Ramos (cell line): ENCODE results near the gene STRA8.
"Not testable (repeated sequence)": the region's sequence is repeated elsewhere in the genome, so short reads cannot be mapped to it uniquely, and the experiment has no call there.

Experiments
- in situ Hi-C: fragments of 300-500 bp; cut with MboI; formaldehyde crosslinking; loops from one replicate; pipeline ENCODE4 v1.14.3; 2022; ENCODE audit warnings: low sequenced_read_pairs; ENCODE audit not compliant: unreplicated experiment

The STRA8 gene

DNA sequence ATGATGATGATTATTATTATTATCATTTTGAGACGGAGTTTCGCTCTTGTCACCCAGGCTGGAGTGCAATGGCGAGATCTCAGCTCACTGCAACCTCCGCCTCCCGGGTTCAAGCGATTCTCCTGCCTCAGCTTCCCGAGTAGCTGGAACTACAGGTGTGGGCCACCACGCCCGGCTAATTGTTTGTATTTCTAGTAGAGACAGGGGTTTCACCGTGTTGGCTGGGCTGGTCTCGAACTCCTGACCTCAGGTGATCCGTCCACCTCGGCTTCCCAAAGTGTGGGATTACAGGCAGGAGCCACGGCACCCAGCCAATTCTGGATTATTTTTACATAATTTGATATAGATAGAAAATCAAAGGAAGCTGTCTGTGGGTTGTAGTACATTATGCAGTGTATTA, 457 bp downstream of the STRA8 start:
- in situ Hi-C loops = not testable (repeated sequence)

GRCh38 chr7:135234727-135235126, 1.1 kb downstream of the STRA8 start:
- in situ Hi-C loops = no loop called here

GRCh38 chr7:135235841-135236240, 2.2 kb downstream of the STRA8 start:
- in situ Hi-C loops = no loop called here

DNA sequence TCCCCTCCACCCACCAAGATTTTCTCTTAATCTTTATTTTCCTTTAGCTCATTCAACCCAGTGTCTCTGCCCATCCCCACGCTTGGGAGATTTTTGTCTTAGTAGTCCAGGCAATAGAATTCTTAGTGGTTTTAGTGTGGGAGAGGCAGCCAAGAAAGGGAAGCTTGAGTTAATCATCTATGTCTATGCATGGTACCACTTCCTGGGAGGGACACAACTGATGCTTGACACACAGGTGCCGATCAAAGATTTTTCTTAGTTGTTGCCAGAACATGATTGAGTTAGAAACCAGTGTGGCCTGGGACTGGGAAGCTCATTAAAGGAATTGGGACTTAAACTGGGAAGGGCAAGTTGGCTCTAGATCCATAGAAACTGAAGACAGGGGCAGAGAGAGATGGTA, 3.1 kb downstream of the STRA8 start:
- in situ Hi-C loops = no loop called here

DNA sequence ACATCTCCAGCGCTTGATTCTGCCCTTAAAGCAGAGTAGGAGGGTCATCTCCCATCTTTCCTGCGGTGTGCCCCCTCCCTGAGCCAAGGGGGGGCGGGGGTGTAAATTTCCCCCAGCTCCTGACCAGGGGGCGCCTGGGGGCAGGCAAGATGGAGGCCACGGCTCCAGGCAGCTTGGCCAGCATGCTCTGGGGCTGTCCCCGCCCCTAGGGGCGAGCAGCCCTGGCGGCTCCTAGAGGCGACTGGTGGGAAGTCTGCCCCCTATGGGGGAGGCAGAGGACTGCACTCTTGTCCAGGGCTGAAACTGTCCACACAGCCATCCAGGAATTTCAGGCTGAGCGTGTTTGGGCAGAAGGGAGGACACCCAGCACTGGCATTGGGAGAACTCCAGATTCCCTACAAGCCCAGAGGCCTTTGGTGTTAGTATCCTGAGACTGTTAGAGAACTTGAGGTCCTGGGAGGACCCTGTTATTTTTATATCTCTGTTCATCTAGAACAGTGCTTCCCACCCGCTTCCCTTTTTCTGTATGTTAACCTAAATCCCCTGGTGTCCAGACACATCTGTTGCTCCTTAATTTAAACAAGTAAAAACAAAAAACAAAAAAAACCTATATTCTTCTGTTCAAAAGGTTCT, 4.6 kb downstream of the STRA8 start:
- in situ Hi-C loops = no loop called here

GRCh38 chr7:135239263-135239662, 5.6 kb downstream of the STRA8 start:
- in situ Hi-C loops = no loop called here

- in situ Hi-C loops = no loop called here
Measured at GRCh38 chr7:135240441-135240840, 6.8 kb downstream of the STRA8 start.

DNA sequence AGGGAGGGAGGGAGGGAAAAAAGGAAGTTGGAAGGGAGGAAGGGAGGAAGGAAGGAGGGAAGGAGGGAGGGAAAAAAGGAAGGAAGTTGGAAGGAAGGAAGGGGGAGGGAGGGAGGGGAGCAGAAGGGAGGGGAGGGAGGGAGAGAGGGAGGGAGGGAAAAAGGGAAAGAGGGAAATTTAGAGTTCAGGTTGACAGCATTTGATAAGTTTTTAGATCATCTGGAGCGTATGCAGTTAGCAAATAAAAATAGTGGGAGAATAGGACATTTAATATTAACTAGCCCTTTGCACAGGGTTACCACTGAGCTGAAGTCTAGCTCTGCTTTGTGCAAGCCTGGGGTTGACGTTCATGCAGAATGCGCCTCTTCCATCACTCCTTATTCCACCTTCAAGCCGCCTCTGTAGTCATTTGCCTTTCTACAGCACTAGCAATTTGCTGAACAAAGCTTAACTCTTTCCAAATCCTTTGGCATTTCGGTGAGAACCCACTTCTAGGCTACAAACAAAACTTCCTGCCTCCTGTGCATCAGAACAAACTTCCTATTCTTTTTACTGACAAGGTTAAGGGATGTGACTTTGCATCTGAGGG, 8.6 kb downstream of the STRA8 start:
- in situ Hi-C loops = no loop called here

DNA sequence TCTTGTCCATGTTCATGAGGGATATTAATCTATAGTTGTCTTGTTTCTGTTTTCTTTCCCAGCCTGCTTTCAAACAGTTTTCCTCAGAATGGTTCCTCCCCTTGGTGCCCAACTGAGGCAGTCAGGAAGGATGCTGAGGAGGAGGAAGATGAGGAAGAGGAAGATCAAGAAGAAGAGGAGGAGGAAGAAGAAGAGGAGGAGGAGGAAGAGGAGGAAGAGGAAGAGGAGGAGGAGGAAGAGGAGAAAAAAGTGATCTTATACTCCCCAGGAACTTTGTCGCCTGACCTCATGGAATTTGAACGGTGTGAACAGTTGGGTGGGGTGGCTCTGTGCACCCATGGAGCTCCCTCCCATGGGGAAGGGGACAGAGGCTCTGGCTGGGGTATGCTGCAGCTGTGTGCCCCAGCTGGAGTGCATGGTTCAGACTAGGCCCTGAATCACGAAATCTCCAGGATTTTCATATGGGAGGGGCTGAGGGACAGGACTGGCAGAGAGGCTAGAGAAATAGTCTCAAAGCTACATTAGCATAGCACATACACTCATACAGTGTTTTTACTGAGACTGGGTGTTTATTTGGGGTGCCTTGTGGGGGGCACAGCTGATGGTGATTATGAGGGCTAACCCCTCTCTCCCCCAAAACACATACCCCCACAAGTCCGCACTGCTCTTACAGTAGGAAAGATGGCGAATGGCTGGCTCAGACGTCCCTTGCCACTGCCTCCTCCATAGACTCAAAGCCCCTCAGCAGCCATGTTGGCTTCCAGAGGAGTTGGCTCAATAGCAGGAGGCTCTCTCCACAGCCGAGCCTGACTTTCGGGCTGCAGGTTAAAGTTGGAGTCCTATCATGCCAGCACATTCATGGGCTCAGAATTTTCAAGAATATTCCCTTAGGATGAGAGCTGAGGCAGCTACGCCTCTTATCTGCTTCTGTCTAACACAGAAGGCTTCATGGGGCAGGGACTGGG, 11.9 kb downstream of the STRA8 start:
- in situ Hi-C loops = no loop called here

DNA sequence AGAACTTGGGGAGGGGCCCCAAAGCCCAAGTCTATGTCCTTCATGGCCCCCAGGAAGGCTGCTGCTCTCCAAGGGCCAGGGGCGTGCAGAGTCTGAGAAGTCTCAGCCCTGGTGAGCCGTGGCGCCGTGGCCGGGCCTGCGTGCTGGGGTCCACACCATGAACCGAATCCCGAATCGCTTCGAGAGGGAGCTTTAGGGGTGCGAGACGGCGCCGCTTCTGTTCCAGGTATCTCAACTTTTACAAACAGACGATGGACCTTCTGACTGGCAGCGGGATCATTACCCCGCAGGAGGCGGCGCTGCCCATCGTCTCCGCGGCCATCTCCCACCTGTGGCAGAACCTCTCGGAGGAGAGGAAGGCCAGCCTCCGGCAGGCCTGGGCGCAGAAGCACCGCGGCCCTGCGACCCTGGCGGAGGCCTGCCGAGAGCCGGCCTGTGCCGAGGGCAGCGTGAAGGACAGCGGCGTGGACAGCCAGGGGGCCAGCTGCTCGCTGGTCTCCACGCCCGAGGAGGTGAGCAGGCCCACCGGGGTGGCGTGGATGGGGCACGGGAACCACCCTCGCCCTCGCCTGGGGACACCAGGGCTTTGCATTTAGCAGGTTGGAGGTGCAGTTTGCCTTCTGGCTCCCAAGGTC, 12.7 kb downstream of the STRA8 start:
- in situ Hi-C loops = no loop called here

GRCh38 chr7:135247746-135248471, 14.3 kb downstream of the STRA8 start:
- in situ Hi-C loops = no loop called here

DNA sequence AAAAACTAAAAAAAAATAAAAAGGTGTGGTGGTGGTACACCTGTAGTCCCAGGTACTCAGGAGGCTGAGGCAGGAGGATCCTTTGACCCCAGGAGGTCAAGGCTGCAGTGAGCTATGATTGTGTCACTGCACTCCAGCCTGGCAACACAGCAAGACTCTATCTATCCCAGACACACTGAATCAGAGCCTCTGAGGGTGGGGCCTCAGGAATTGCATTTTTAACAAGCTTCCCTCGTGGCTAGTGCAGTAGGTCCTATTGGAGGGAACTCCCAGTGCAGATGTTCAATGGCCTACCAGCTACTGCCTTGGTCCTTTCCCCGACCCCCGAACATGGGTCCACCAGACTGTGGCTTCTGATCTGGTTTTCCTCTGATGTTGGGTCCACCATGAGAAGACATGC, 14.9 kb downstream of the STRA8 start:
- in situ Hi-C loops = no loop called here

DNA sequence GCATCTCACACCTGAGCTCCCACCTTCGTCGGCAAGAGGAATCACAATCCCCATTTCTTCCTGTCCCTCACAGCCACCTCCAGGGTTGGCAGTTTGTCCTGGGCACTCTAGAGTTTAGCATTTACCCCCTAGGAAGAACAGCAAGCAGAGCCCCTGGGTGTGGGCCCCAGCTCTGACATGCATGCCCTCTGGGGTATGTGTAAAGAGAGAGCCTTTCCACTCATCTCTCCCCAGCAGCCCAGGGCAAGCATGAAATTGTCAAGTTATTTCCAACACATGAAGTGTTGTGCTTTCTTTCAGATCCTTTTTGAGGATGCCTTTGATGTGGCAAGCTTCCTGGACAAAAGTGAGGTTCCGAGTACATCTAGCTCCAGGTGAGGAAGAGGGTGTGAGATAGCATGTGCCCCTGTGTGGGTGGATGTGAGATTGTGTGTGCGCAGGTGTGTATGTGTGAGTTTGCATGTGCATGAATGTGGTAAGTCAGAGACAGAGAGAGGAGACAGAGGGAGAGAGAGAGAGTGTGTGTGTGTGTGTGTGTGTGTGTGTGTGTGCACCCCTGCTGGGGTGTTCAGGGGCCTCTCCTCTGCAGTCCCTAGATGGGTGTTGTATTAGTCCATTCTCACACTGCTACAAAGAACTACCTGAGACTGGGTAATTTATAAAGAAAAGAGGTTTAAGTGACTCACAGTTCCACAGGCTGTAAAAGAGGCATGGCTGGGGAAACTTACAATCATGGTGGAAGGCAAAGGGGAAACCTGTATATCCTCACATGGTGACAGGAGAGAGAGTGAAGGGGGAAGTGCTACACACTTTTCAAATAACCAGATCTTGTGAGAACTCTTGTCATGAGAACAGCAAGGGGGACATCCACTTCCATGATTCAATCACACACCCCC, 18.1 kb downstream of the STRA8 start:
- in situ Hi-C loops = no loop called here

GRCh38 chr7:135253851-135254771, 20.5 kb downstream of the STRA8 start:
- in situ Hi-C loops = no loop called here

DNA sequence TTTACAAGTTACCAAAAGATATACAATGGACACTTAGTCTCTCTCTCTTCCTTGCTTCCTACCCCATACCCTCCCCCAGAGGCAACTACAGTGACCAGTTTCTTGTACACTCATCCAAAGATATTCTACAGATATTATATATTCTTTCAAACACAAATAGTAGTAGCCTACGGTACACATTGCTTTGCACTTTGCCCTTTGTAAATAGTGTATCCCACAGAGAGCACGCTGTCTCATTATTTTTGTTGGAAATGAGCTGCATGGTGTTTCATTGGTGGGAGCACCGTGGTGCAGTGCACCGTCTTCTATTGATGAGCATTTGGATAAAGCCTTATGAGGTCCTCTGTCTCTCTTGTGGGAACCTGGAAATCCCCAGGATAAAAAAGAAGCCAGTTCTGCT, 24.2 kb downstream of the STRA8 start:
- in situ Hi-C loops = no loop called here

- in situ Hi-C loops = no loop called here
Measured at GRCh38 chr7:135258585-135258984, 24.9 kb downstream of the STRA8 start.

- in situ Hi-C loops = no loop called here
Measured at GRCh38 chr7:135259702-135260101, 26.1 kb downstream of the STRA8 start.

- in situ Hi-C loops = no loop called here
Measured at GRCh38 chr7:135260470-135260869, 26.8 kb downstream of the STRA8 start.
